SH-SY5Y (cell line): ENCODE results near the gene LDLRAD2.

Experiments
- GATA2 ChIP-seq: IDR thresholded peaks from 2 replicates; pipeline ENCODE4 v1.6.1; 2011; ENCODE audit warnings: mild to moderate bottlenecking, low read depth, low read length
- GATA3 ChIP-seq: IDR thresholded peaks from 2 replicates; pipeline ENCODE4 v1.6.1; 2011; ENCODE audit warnings: low read depth, mild to moderate bottlenecking, low read length, moderate library complexity

DNA sequence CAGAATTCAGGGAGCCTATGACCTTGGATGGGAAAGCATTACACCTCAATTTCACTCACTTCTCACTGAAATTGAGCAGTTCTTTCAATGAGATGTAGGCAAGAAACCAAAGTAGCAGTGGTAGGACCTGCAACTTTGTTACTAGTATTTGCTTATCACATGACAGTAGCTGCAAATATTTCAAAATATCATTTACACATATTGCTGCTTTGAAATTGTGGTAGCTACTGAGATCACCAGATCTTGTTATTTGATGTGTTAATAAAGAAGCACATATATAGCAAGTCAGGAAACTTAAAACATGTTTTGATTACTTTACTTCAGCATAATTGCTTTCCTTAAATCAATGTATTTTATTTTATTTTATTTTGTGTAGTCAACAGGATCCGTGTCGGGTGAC is 12.9 kb downstream of the LDLRAD2 start:
- no peak for TF ChIP-seq GATA2
- TF ChIP-seq GATA3, result no peak
